Measurements from ENCODE around the gene PWWP2B. TPM values are rescaled to one million over a fixed set of nuclear protein-coding genes. Genes with fewer than 3 reads are reported as not detected.

PWWP2B gene
- total RNA-seq, 1 donor from 2014 or later, result 7.6 TPM

GRCh38 chr10:132461683-132462231 lies 64.8 kb downstream of the PWWP2B start:
- Mint-ChIP-seq H3K4me3 (ENCODE audit: unreplicated experiment) (no peak overlapping the region), H3K9me3 (ENCODE audit: unreplicated experiment) (no peaks in the 10 kb centered on the region)

GRCh38 chr10:132462463-132463332 lies 65.7 kb downstream of the PWWP2B start:
- Mint-ChIP-seq H3K9me3 (ENCODE audit: unreplicated experiment) (no peaks in the 10 kb centered on the region), H3K4me1 (ENCODE audit: unreplicated experiment) (no peaks in the 10 kb centered on the region), H3K36me3 (ENCODE audit: low read depth, unreplicated experiment) (no peaks in the 10 kb centered on the region), H3K27me3 (ENCODE audit: unreplicated experiment) (peaks cover 4% of the 10 kb centered on the region), H3K4me3 (ENCODE audit: unreplicated experiment) (no peak overlapping the region), H3K27ac (ENCODE audit: unreplicated experiment) (no peak overlapping the region)
- no peak for TF ChIP-seq CTCF (IDR thresholded peaks at IDR 0.05; ENCODE audit: unreplicated experiment)
- DNase-seq (ENCODE audit: low spot score), result no peak

More at GRCh38 chr10:132461683-132462231, 64.8 kb downstream of the PWWP2B start:
- no peak for DNase-seq (ENCODE audit: low spot score)
- Mint-ChIP-seq H3K36me3 (ENCODE audit: low read depth, unreplicated experiment) (no peaks in the 10 kb centered on the region), H3K27me3 (ENCODE audit: unreplicated experiment) (peaks cover 3% of the 10 kb centered on the region), H3K4me1 (ENCODE audit: unreplicated experiment) (no peaks in the 10 kb centered on the region), H3K27ac (ENCODE audit: unreplicated experiment) (no peak overlapping the region)
- no peak for TF ChIP-seq CTCF (IDR thresholded peaks at IDR 0.05; ENCODE audit: unreplicated experiment)

- Mint-ChIP-seq H3K36me3 (ENCODE audit: low read depth, unreplicated experiment) (no peaks in the 10 kb centered on the region), H3K27ac (ENCODE audit: unreplicated experiment) (no peak overlapping the region), H3K4me3 (ENCODE audit: unreplicated experiment) (no peak overlapping the region), H3K4me1 (ENCODE audit: unreplicated experiment) (no peaks in the 10 kb centered on the region), H3K27me3 (ENCODE audit: unreplicated experiment) (peaks cover 4% of the 10 kb centered on the region), H3K9me3 (ENCODE audit: unreplicated experiment) (no peaks in the 10 kb centered on the region)
- TF ChIP-seq CTCF (IDR thresholded peaks at IDR 0.05; ENCODE audit: unreplicated experiment), result no peak
- no peak for DNase-seq (ENCODE audit: low spot score)
These were observed 66.6 kb downstream of the PWWP2B start for GRCh38 chr10:132463333-132464255.

GRCh38 chr10:132464256-132465192 lies 67.5 kb downstream of the PWWP2B start:
- Mint-ChIP-seq H3K36me3 (ENCODE audit: low read depth, unreplicated experiment) (no peaks in the 10 kb centered on the region), H3K27me3 (ENCODE audit: unreplicated experiment) (peaks cover 4% of the 10 kb centered on the region), H3K27ac (ENCODE audit: unreplicated experiment) (no peak overlapping the region), H3K4me3 (ENCODE audit: unreplicated experiment) (no peak overlapping the region), H3K4me1 (ENCODE audit: unreplicated experiment) (no peaks in the 10 kb centered on the region), H3K9me3 (ENCODE audit: unreplicated experiment) (no peaks in the 10 kb centered on the region)
- DNase-seq (ENCODE audit: low spot score), result no peak
- no peak for TF ChIP-seq CTCF (IDR thresholded peaks at IDR 0.05; ENCODE audit: unreplicated experiment)
